Measurements from ENCODE around the gene MGST2.
"Not testable (repeated sequence)": the region's sequence is repeated elsewhere in the genome, so short reads cannot be mapped to it uniquely, and the experiment has no call there.

Gene MGST2

GRCh38 chr4:139672732-139673131 is 7.1 kb downstream of the MGST2 start:
- no peak for DNase-seq

DNA sequence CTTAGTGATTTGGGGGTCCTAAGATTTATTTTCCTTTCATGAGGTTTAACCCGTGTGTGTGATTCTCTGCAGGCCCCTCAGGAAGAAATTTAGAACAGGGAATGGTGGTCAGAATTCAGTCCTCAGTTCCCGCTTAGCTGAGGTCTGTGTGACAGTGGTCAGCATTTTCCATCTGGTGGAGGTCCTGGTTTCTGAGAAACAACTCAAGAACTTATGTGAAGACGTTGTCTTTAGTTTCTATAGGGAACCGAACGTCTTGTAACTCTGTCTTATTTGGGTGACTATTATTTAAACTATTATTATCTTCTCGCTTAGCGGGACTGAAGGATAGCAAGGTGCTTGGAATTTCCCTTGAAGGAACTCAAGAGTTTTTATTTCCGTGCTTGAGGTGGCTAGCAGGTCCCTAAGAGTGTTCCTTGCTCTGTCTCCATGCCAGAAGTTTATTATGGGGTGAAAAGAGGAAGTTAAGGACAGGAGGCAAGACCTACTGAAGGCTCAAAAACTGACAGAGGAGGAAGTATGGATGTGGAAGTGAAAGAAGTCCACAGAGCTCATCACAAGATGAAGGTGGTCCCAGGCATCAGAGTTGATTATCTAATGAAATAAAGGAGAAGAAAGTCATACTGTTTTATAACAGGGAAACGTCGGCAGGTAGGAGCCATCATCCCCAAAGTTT is 9.4 kb downstream of the MGST2 start:
- DNase-seq = no peak

GRCh38 chr4:139675651-139676050 is 10.0 kb downstream of the MGST2 start:
- DNase-seq = no peak

DNA sequence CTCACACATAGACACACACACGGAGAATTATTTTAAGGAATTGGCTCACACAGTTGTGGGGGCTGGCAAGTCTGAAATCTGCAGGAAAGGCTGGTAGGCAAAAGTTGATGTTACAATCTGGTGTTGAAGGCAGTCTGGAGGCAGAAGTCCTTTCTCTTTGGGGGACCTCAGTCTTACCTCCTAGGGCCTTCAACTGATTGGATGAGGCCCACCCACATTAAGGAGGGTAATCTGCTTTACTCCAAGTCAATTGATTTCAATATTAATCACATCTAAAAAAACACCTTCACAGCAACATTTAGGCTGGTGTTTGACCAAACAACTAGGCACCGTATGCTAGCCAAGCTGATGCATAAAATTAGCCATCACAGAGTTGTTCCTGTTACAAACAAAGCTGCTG is 10.7 kb downstream of the MGST2 start:
- no peak for DNase-seq

GRCh38 chr4:139676913-139677585 is 11.4 kb downstream of the MGST2 start:
- DNase-seq = no peak

GRCh38 chr4:139682309-139682708 is 16.7 kb downstream of the MGST2 start:
- no peak for DNase-seq

- DNase-seq = no peak
These were observed 17.1 kb downstream of the MGST2 start for GRCh38 chr4:139682741-139683151.

DNA sequence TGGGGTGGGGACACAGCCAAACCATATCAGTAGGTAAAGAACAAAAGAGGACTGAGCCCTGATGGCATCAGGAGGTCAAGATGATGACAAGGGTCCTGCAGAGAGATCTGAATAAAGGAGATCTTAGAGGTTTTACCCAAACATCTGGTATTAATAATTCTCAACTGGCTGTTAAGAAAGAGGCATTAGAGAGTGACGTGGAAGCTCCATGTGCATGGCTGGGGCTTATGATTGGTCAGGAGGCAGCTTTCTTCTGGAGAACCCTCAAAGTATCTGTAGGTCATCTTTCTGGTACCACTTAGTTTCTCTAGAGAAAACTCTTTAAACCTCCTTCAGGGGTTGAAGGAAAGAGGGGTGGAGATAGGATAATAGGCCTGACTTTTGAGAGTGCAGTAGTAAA is 18.7 kb downstream of the MGST2 start:
- no peak for DNase-seq

DNA sequence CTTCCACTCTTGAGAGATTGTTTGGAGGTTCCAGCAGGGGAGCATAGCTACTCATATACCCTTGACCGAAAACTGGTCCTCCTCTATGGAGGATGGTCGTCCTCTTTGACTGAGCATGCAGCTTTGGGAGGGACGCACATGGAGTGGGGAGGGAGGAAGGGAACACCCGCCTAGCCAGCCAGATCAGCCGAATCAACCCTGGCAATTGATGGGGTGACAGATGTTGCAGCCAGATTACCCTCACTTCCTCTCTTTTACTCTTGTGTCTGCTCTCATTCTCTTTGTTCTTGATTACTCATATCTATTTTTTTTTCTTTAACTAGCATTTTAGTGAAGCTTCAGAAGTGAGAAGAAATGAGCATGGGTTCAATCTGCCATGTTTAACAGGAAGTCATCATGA is 19.6 kb downstream of the MGST2 start:
- no peak for DNase-seq

DNA sequence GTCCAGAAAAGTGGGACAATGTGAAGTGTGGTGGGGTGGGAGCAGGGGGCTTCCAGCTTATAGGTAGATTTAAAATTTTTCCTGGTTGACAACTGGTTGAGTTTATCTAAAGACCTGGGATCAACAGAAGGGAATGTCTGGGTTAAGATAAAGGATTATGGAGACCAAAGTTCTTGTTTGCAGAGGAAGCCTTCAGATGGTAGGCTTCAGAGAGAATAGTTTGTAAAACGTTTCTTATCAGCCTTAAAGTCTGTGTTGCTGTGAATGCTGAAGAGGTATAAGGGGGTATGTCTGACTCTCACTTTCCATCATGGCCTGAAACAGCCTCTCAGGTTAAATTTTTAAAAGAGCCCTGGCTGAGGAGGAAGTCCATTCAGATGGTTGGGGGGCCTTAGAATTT is 20.5 kb downstream of the MGST2 start:
- DNase-seq = no peak

- DNase-seq = no peak
These were observed 21.4 kb downstream of the MGST2 start for GRCh38 chr4:139686988-139687387.

DNA sequence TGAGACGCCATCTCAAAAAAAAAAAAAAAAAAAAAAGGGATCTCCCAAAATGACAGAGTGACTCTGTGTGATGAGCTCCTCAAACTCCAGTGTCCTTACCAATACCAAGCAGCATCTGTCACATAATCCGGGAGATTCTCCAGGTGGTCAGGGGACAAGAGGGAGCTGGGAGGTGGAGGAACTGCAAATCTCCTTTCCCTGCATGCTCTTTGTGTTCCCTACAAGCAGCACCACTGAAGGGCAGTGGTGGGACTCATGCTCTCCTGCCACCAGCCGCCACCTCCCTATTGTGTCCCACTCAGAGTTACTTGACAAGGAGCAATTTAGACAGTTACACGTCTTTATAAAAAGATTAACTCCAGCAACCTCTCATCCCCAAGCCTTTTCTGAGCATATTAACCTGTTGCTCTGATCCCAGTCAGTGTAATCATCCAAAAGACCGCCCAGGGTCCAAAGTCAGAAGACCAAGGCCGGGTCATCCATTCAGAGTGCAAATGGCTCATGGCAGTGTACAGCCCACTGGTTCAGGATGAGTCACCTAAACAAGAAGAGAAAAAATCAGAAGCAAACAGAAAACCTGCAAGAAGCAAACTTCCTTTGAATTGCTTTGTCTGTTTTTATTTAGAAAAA is 23.6 kb downstream of the MGST2 start:
- no peak for DNase-seq

GRCh38 chr4:139690419-139690818 is 24.8 kb downstream of the MGST2 start:
- no peak for DNase-seq

DNA sequence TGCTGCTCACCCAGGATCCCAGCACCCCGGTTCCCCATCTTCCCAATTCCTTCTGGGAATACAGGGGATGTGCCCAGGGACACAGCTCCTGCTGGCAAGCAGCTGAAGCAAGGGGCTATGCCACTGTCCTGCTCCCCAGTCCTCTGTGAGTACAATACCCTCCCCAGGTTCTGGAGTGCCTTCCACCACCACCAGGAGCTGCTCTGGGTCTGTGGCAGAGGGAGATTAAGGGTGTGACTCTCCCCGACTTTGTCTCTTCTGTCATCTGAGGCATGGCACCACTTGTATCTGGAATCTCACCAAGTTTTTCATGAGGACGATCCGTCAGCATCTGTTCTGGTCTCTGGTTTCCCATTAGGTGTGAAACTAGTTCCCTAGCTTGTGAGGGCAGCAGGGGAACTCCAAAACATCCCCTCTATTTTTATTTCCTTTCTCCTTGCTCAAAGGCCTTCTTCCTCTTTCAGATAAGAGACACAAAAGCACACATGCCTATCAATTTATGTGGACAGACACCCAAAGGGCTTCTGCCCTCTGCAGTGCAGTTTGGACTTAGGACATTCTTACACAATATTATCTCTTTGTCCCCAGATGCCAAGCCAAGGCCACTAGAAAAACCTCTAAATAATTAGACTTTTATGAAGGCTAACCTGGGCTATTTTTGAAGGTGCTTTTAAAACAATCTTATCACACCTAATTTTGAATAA is 26.8 kb downstream of the MGST2 start:
- DNase-seq = no peak

DNA sequence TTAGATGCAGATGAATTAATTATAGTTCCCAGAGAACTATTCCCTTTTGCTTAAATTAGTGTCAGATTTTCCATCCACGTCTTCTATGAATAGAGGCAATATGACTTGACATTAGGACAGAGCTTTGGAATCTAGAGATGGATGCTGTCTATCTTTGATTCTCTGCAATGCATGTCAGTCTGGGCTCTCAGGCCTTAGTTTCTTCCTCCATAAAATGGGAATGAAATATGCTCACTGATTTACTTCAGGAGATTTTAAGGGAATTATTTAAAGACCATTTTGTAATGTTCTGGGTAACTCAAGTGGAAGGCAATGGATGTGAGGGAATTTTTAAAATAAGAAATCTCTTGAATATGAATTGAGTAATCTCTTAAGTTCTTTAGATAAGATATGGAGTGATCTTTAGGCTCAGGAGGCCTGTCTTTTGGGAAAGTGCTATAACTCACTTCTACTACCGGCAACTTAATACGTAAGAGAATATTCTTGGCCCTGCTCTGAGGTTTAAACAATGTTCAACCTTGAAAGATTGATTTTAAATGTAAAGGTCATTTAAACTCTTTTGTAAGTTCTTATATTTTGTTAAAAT is 29.0 kb downstream of the MGST2 start:
- DNase-seq = no peak

DNA sequence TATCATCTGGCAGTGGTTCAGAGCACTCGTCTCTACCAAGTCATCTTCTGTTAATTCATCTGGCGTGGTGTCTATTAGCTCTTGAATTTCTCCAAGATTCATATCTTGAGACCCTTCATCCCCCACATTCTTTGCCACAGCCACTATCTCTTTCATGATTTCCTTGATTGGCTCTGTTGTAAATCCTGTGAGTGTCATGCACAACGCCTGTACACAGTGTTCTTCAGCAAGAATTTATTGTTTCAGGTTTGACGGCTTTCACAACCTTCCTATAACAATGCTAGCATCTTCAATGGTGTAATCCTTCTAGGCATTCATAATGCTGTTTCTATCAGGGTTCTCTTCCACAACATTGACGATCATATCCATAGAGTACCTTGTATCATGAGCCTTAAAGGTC is 30.9 kb downstream of the MGST2 start:
- no peak for DNase-seq

DNA sequence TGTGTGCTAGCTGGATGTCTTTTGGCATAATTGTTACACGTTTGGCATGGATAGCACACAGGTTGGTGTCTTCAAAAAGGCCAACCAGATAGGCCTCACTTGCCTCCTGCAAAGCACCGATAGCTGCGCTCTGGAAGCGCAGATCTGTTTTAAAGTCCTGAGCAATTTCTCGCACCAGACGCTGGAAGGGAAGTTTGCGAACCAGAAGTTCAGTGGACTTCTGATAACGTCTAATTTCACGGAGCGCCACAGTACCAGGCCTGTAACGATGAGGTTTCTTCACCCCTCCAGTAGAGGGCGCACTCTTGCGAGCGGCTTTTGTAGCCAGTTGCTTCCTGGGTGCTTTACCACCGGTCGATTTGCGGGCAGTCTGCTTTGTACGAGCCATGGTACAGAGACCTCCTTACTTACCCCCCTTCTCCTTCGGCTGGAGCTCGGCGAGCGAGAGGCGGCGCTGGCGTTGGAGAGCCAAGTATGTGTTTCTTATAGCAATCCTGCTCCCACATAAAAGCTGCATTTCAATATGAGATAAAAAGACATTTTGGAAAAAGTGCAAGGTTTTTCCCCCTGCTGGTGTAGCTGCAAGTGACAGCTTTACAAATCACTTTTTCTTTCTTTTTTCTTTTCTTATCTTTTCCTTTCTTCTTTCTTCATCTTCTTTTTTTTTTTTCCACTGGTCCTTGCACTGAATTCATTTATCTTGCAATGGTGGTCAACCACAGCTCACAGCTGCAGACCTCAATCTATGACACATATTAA is 32.7 kb downstream of the MGST2 start:
- DNase-seq = not testable (repeated sequence)

- no peak for DNase-seq
These were observed 34.9 kb downstream of the MGST2 start for GRCh38 chr4:139700568-139700967.

DNA sequence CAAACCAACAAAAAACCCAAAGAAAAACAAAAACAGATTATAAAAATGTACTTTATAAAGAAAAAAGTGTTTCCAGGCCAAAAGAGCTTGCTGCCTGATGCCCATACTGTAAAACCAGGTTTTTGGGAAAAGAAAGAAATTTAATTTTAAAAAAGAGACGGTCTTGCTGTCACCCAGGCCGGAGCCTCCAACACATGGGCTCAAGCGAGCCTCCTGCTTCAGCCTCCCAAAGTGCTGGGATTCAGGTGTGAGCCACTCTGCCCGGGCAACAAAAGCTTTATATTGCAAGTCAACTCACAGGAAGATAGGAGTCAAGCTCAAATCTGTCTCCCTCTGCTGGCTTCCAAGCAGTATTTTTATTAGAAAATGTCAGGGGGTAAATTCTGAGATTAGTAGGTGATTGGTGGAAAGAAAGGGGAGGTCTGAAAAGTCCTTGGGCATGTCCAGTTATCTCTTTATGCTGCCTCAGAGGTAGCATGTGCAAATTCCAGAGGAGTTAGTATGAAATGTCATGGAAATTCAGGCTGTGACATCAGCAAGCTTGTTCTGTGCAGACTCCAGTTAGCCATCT is 39.4 kb downstream of the MGST2 start:
- no peak for DNase-seq

DNA sequence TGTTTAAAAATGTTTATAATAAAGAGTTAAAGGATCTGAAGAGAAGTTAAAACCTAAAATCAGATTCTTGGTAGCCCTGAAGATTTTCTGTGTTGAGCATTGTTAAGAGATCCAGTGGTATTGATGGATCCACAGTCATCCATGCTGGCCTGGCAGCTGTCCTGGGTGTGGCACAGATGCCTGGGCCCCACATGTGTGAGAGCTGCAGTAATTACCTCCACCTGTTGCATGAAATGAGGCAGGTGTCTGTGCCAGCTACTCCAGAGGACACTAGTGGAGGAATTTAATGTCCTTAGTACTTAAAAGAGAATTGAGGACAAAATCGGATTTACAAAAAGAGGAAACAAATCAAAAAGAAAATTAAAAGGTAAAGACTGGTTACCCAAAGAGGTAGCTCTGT is 44.0 kb downstream of the MGST2 start:
- no peak for DNase-seq

DNA sequence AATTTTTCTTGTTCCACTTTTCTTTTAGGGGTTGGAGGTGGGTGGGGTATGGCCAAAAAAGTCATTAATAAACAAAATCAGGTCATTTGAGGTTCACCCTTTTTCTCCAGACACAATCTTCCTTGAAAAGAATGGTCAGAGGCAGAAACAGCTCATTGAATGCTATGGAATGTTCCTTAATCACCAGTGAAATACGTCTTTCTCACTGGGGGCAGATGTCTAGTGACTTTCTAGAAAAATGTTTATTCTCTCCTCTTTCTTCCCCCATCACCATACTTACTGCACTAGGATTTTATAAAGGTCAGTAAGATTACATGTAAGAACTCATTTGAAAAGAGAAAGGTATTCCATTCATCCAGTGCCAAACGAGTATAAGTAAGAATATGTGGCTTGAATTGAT is 44.5 kb downstream of the MGST2 start:
- no peak for DNase-seq

- no peak for DNase-seq
These were observed 45.8 kb downstream of the MGST2 start for GRCh38 chr4:139711461-139711860.

Data from NCI-H526 treated with DMSO at 0.1 percent for 48 hours (cell line).